Astrocyte (in vitro differentiated cells and primary cell): ENCODE data around the gene SYT17. TPM values are rescaled to one million over a fixed set of nuclear protein-coding genes. Genes with fewer than 3 reads are reported as not detected.

ENCODE experiments used
- DNase-seq: peaks from one replicate; pipeline ENCODE4 v3.0.0-alpha.2; 2010; ENCODE audit warnings: low read depth
- FAIRE-seq: peaks from 2 replicates; lab custom pipeline; 2011; peaks lifted over from hg19 to GRCh38; lab: Jason Lieb, UNC
- H2AFZ ChIP-seq: 2 replicates; pipeline ENCODE4 v1.6.0; 2012; ENCODE audit warnings: low read depth, low read length, inconsistent platforms
- H3K27ac ChIP-seq: 2 replicates; pipeline ENCODE4 v1.5.1; 2011; ENCODE audit warnings: low read depth, low read length, inconsistent platforms
- H3K27me3 ChIP-seq: 2 replicates; pipeline ENCODE4 v1.6.0; 2011; ENCODE audit warnings: low read length, inconsistent platforms; ENCODE audit not compliant: insufficient read depth
- H3K36me3 ChIP-seq: 2 replicates; pipeline ENCODE4 v1.5.1; 2011; ENCODE audit warnings: low read length, inconsistent platforms; ENCODE audit not compliant: insufficient read depth
- H3K4me1 ChIP-seq: 2 replicates; pipeline ENCODE4 v1.5.1; 2011; ENCODE audit warnings: low read length, inconsistent platforms; ENCODE audit not compliant: insufficient read depth
- H3K4me2 ChIP-seq: 2 replicates; pipeline ENCODE4 v1.6.0; 2012; ENCODE audit warnings: low read length, inconsistent platforms
- H3K4me3 ChIP-seq: 2 replicates; pipeline ENCODE4 v1.5.1; 2011; ENCODE audit warnings: low read depth, mild to moderate bottlenecking, low read length, inconsistent platforms; ENCODE audit not compliant: insufficient read depth
- H3K79me2 ChIP-seq: 2 replicates; pipeline ENCODE4 v1.6.0; 2012; ENCODE audit warnings: mild to moderate bottlenecking, low read length, inconsistent platforms; ENCODE audit not compliant: insufficient read depth
- H3K9ac ChIP-seq: 2 replicates; pipeline ENCODE4 v1.6.0; 2012; ENCODE audit warnings: mild to moderate bottlenecking, low read length, inconsistent platforms
- H3K9me3 ChIP-seq: 2 replicates; pipeline ENCODE4 v1.5.1; 2012; ENCODE audit warnings: low read depth, mild to moderate bottlenecking, low read length, inconsistent platforms; ENCODE audit not compliant: insufficient read depth
- H4K20me1 ChIP-seq: 2 replicates; pipeline ENCODE4 v1.6.0; 2012; ENCODE audit warnings: low read length, inconsistent platforms; ENCODE audit not compliant: insufficient read depth
- H3K27ac Mint-ChIP-seq: one replicate; pipeline ENCODE4 v1.8.0; 2021; ENCODE audit warnings: mild to moderate bottlenecking, mixed read lengths; ENCODE audit not compliant: unreplicated experiment
- H3K27me3 Mint-ChIP-seq: one replicate; pipeline ENCODE4 v1.8.0; 2021; ENCODE audit warnings: low read depth, mixed read lengths; ENCODE audit not compliant: unreplicated experiment
- H3K36me3 Mint-ChIP-seq: one replicate; pipeline ENCODE4 v1.8.0; 2021; ENCODE audit warnings: low read depth, mixed read lengths; ENCODE audit not compliant: unreplicated experiment
- H3K4me1 Mint-ChIP-seq: one replicate; pipeline ENCODE4 v1.8.0; 2021; ENCODE audit warnings: low read depth, mixed read lengths; ENCODE audit not compliant: unreplicated experiment
- H3K4me3 Mint-ChIP-seq: one replicate; pipeline ENCODE4 v1.8.0; 2021; ENCODE audit warnings: mild to moderate bottlenecking, moderate library complexity, mixed read lengths; ENCODE audit not compliant: unreplicated experiment
- H3K9me3 Mint-ChIP-seq: one replicate; pipeline ENCODE4 v1.8.0; 2021; ENCODE audit warnings: mild to moderate bottlenecking, mixed read lengths; ENCODE audit not compliant: unreplicated experiment
- EZH2 ChIP-seq: IDR thresholded peaks from 2 replicates; pipeline ENCODE4 v1.6.1; 2012; ENCODE audit warnings: mild to moderate bottlenecking, low read length, inconsistent platforms; ENCODE audit not compliant: insufficient read depth
- total RNA-seq: library from RNA; stranded (reverse); gene quantifications from 2 replicates; pipeline ENCODE4 v1.2.1, GENCODE V29; 2021
- TF ChIP-seq, protein P1 (sequence below): IDR thresholded peaks from 2 replicates; pipeline ENCODE4 v1.5.1; 2011; ENCODE audit warnings: low read depth, mild to moderate bottlenecking, inconsistent platforms, low read length, moderate library complexity; ENCODE audit not compliant: insufficient read depth

Gene SYT17
- total RNA-seq, 1 donor from 2014 or later, result 4.8 TPM

- H2AFZ ChIP-seq, result no peak overlapping the region
- Mint-ChIP-seq H3K27ac (peak overlapping the region; percentile 63), H3K36me3 (peaks cover 2% of the 10 kb centered on the region), H3K4me1 (peaks cover 21% of the 10 kb centered on the region), H3K27me3 (no peaks in the 10 kb centered on the region), H3K9me3 (peaks cover 4% of the 10 kb centered on the region), H3K4me3 (no peak overlapping the region)
- H3K4me3 ChIP-seq, result no peak overlapping the region
- FAIRE-seq (no peak), DNase-seq (no peak)
- no peaks in the 10 kb centered on the region for H4K20me1 ChIP-seq
- no peaks in the 10 kb centered on the region for H3K79me2 ChIP-seq
- H3K4me2 ChIP-seq, result peak overlapping the region; percentile 74
- H3K27ac ChIP-seq, result no peak overlapping the region
- TF ChIP-seq, protein P1, sequence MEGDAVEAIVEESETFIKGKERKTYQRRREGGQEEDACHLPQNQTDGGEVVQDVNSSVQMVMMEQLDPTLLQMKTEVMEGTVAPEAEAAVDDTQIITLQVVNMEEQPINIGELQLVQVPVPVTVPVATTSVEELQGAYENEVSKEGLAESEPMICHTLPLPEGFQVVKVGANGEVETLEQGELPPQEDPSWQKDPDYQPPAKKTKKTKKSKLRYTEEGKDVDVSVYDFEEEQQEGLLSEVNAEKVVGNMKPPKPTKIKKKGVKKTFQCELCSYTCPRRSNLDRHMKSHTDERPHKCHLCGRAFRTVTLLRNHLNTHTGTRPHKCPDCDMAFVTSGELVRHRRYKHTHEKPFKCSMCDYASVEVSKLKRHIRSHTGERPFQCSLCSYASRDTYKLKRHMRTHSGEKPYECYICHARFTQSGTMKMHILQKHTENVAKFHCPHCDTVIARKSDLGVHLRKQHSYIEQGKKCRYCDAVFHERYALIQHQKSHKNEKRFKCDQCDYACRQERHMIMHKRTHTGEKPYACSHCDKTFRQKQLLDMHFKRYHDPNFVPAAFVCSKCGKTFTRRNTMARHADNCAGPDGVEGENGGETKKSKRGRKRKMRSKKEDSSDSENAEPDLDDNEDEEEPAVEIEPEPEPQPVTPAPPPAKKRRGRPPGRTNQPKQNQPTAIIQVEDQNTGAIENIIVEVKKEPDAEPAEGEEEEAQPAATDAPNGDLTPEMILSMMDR, result no peak
- TF ChIP-seq EZH2, result no peak
- no peaks in the 10 kb centered on the region for H3K27me3 ChIP-seq
- H3K9me3 ChIP-seq, result no peaks in the 10 kb centered on the region
- H3K9ac ChIP-seq, result no peak overlapping the region
- no peaks in the 10 kb centered on the region for H3K36me3 ChIP-seq
- peaks cover 17% of the 10 kb centered on the region for H3K4me1 ChIP-seq
Measured at GRCh38 chr16:19130385-19130784, 37.7 kb upstream of the SYT17 start.

DNA sequence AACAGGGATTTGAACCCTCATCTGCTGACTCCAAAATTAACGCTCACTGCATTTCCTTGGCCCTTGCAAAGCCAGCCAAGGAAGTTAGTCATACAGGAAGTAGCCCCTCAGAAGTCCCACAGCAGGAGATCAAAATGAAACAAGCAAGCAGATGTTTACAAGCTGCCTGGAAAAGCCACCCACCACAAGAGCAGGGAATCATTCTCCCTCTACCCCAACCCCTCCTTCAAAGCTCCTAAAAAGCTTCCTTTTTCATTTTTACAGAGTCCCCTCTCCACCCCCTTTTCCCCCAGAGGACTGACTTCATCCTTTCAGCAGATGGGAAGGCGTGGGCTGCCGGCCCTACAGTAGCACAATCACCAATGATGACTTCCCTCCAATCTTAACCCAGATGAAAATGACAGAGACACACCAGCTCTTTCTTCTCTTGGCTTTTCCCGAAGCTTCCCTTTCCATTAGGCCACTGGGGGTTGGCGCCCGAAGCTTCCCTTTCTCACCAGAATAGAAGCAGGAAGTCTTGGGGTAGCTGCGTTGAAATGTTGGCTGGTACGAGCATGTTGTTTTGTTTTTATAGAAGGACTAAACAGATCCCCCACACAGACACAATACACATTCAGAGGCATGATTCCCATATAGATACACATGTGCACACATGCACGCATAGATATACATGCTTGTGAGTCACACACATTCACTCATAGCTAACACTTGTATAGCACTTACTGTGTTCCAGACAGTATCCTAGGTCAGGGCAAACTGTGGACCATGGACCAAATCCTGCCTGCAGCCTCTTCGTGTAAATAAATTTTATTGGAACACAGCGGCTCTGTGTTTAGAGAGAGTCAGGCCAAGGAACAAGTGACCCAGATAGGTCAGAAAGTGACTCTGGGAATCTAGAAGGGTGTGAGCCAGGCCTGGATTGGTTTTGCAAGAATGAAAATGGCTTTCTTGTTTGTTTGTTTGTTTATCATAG is 36.9 kb upstream of the SYT17 start:
- H3K27ac ChIP-seq, result peak overlapping the region; percentile 41

More for the DNA sequence above, 36.9 kb upstream of the SYT17 start:
- Histone ChIP-seq H3K36me3 (no peaks in the 10 kb centered on the region), H3K27me3 (no peaks in the 10 kb centered on the region), H4K20me1 (no peaks in the 10 kb centered on the region), H3K9ac (peak overlapping the region; percentile 47), H3K4me2 (peak overlapping the region; percentile 74), H3K9me3 (no peaks in the 10 kb centered on the region), H3K4me3 (no peak overlapping the region), H3K4me1 (peaks cover 24% of the 10 kb centered on the region), H2AFZ (peak overlapping the region; percentile 23), H3K79me2 (no peaks in the 10 kb centered on the region)
- H3K27me3 Mint-ChIP-seq, result no peaks in the 10 kb centered on the region
- H3K27ac Mint-ChIP-seq, result peak overlapping the region; percentile 63
- peaks cover 27% of the 10 kb centered on the region for H3K4me1 Mint-ChIP-seq
- H3K9me3 Mint-ChIP-seq, result peaks cover 4% of the 10 kb centered on the region
- FAIRE-seq, result no peak
- TF ChIP-seq, protein P1, result no peak
- TF ChIP-seq EZH2, result no peak
- no peaks in the 10 kb centered on the region for H3K36me3 Mint-ChIP-seq
- DNase-seq, result peak; percentile 77
- H3K4me3 Mint-ChIP-seq, result no peak overlapping the region
